B cell (primary cell): Measurements from ENCODE around the gene NPAS3. TPM values are rescaled to one million over a fixed set of nuclear protein-coding genes. Genes with fewer than 3 reads are reported as not detected.

Experiments
- ATAC-seq: fragments of 200-7000 bp; cut with Tn5 transposase; one replicate; pipeline ENCODE4 v1.10.0; 2021; ENCODE audit warnings: low read depth, mild to moderate bottlenecking, moderate number of reproducible peaks, moderate library complexity
- CTCF ChIA-PET: fragments of 350-600 bp; sonication (Branson Sonifier 250); formaldehyde crosslinking; loops from one replicate; lab custom pipeline; 2021; ENCODE audit warnings: antibody characterized with exemption, inconsistent platforms; lab: Charles Lee
- POLR2A ChIA-PET: fragments of 350-600 bp; sonication (Branson Sonifier 250); formaldehyde crosslinking; loops from one replicate; lab custom pipeline; 2021; ENCODE audit warnings: antibody characterized with exemption; lab: Charles Lee
- DNase-seq: peaks from one replicate; pipeline ENCODE4 v3.0.0; 2013
- H2AFZ ChIP-seq: 2 replicates; pipeline ENCODE4 v1.6.1; 2012; ENCODE audit warnings: mild to moderate bottlenecking, low read depth, low read length; ENCODE audit not compliant: insufficient read depth, poor library complexity, severe bottlenecking
- H3K27ac ChIP-seq, 2 donors: 1 replicate in 1 of 2; 2 replicates in 1 of 2; pipeline ENCODE4 v1.5.1; 2012 to 2013; ENCODE audit warnings: low read length in 2 of 2, mild to moderate bottlenecking in 2 of 2, moderate library complexity in 1 of 2
- H3K27me3 ChIP-seq, 4 experiments: fragments of 200-600 bp in 1 of 4; sonication (generic) in 1 of 4; replicated peaks in 1 of 4; 1 replicate in 2 of 4; 2 replicates in 2 of 4; pipeline versions ENCODE4 v1.6.1 to v1.7.0; 2013 to 2016; ENCODE audit warnings: low read length in 3 of 4, mild to moderate bottlenecking in 2 of 4, mixed read lengths in 1 of 4, moderate library complexity in 1 of 4; ENCODE audit not compliant: insufficient read depth in 4 of 4, control insufficient read depth in 3 of 4; ENCODE audit errors: control extremely low read depth in 1 of 4
- H3K36me3 ChIP-seq, 2 experiments: replicated peaks in 1 of 2; 1 replicate in 1 of 2; 2 replicates in 1 of 2; pipeline versions ENCODE4 v1.6.1 to v1.7.1; 2013; ENCODE audit warnings: low read length in 1 of 2; ENCODE audit not compliant: insufficient read depth in 2 of 2, control insufficient read depth in 1 of 2; ENCODE audit errors: control extremely low read depth in 1 of 2, extremely low read depth in 1 of 2
- H3K4me1 ChIP-seq, 2 donors: fragments of 200-600 bp in 1 of 2; sonication (generic) in 1 of 2; 1 replicate in 1 of 2; 2 replicates in 1 of 2; pipeline versions ENCODE4 v1.5.1 to v1.6.1; 2013 to 2017; ENCODE audit warnings: low read length in 2 of 2; ENCODE audit not compliant: control insufficient read depth in 2 of 2, insufficient read depth in 2 of 2
- H3K4me2 ChIP-seq: replicated peaks from 2 replicates; pipeline ENCODE3; 2012; ENCODE audit warnings: mild to moderate bottlenecking, low read depth, low read length; ENCODE audit not compliant: poor library complexity, severe bottlenecking
- H3K4me3 ChIP-seq, 5 experiments: fragments of 200-600 bp in 1 of 5; sonication (generic) in 1 of 5; 1 replicate in 3 of 5; 2 replicates in 2 of 5; pipeline versions ENCODE4 v1.5.1 to v1.7.0; 2011 to 2016; ENCODE audit warnings: low read length in 4 of 5, mild to moderate bottlenecking in 4 of 5, low read depth in 2 of 5, control low read depth in 1 of 5, moderate library complexity in 1 of 5; ENCODE audit not compliant: insufficient read depth in 1 of 5; ENCODE audit errors: control extremely low read depth in 1 of 5, extremely low read depth in 1 of 5
- H3K79me2 ChIP-seq: fragments of 200-600 bp; sonication (generic); one replicate; pipeline ENCODE4 v1.6.0; 2016; ENCODE audit warnings: low read length; ENCODE audit not compliant: control insufficient read depth, insufficient read depth
- H3K9ac ChIP-seq: fragments of 200-600 bp; sonication (generic); 2 replicates; pipeline ENCODE4 v1.6.1; 2017; ENCODE audit warnings: mild to moderate bottlenecking, low read length, moderate library complexity
- H3K9me3 ChIP-seq, 3 donors: one replicate each; pipeline versions ENCODE4 v1.6.1 to v1.7.1; 2013; ENCODE audit warnings: low read length in 2 of 3; ENCODE audit not compliant: control insufficient read depth in 2 of 3, insufficient read depth in 1 of 3; ENCODE audit errors: control extremely low read depth in 1 of 3
- H4K20me1 ChIP-seq: 2 replicates; pipeline ENCODE4 v1.6.0; 2012; ENCODE audit warnings: mild to moderate bottlenecking, low read length; ENCODE audit not compliant: insufficient read depth, control insufficient read depth, poor library complexity, severe bottlenecking
- H3K27ac Mint-ChIP-seq: one replicate; pipeline ENCODE4 v1.8.0; 2021; ENCODE audit warnings: mixed read lengths
- H3K27me3 Mint-ChIP-seq: one replicate; pipeline ENCODE4 v1.8.0; 2021; ENCODE audit warnings: mixed read lengths
- H3K4me1 Mint-ChIP-seq: one replicate; pipeline ENCODE4 v1.8.0; 2021; ENCODE audit warnings: mixed read lengths
- H3K4me3 Mint-ChIP-seq: one replicate; pipeline ENCODE4 v1.8.0; 2021; ENCODE audit warnings: mixed read lengths
- H3K9me3 Mint-ChIP-seq: one replicate; pipeline ENCODE4 v1.8.0; 2022; ENCODE audit warnings: mixed read lengths; ENCODE audit not compliant: insufficient read depth
- EZH2 ChIP-seq: IDR thresholded peaks from 2 replicates; pipeline ENCODE4 v1.6.1; 2012; ENCODE audit warnings: borderline replicate concordance, low read depth, mild to moderate bottlenecking, moderate library complexity, low read length; ENCODE audit not compliant: insufficient read depth, poor library complexity, severe bottlenecking
- WGBS: methylation state at CpG from one replicate; pipeline ENCODE4 v1.1.5; 2013; ENCODE audit warnings: missing lambda C conversion rate; ENCODE audit not compliant: insufficient coverage; 5-methylcytosine and 5-hydroxymethylcytosine counted together
- intact Hi-C: fragments of 100-400 bp; cut with micrococcal nuclease; formaldehyde crosslinking; loops from one replicate; pipeline ENCODE4 v1.10.0; 2022
- polyA plus RNA-seq: library from polyadenylated mRNA; depleted of rRNA; stranded (reverse); fragments of >200 nt; gene quantifications from 2 replicates; pipeline ENCODE4 v1.2.3, GENCODE V29; 2012
- total RNA-seq, 2 donors: library from RNA; stranded (reverse); fragments of 120-200 nt in 1 of 2; gene quantifications; 1 replicate in 1 of 2; 2 replicates in 1 of 2; pipeline versions ENCODE4 v1.2.3 to v1.2.4, GENCODE V29; 2013 to 2022
- TF ChIP-seq, protein P1 (sequence below): fragments of 200-600 bp; IDR thresholded peaks from one replicate; pipeline ENCODE4 v1.8.0; 2022; ENCODE audit warnings: antibody characterized with exemption, mild to moderate bottlenecking

Gene NPAS3
- total and polyA plus RNA-seq, 2 donors (not counting 1 experiment from before 2014, with no cell fraction given): not detected

- no peaks in the 10 kb centered on the region for H3K36me3 ChIP-seq
- no peak overlapping the region for H3K27ac ChIP-seq
- CTCF ChIA-PET: no interaction called here
- H4K20me1 ChIP-seq: no peaks in the 10 kb centered on the region
- H3K4me1 ChIP-seq: no peaks in the 10 kb centered on the region
- no peak overlapping the region for H3K4me3 ChIP-seq
- no peak overlapping the region for H2AFZ ChIP-seq
- no peak overlapping the region for H3K4me2 ChIP-seq
- POLR2A ChIA-PET: no interaction called here
- H3K9ac ChIP-seq: no peak overlapping the region
- no peaks in the 10 kb centered on the region for H3K79me2 ChIP-seq
- H3K27me3 ChIP-seq: no peaks in the 10 kb centered on the region
- intact Hi-C loops: no loop called here
- ATAC-seq (no peak), DNase-seq (no peak)
- Mint-ChIP-seq H3K9me3 (no peaks in the 10 kb centered on the region), H3K4me1 (no peaks in the 10 kb centered on the region), H3K4me3 (no peak overlapping the region), H3K27me3 (no peaks in the 10 kb centered on the region), H3K27ac (no peak overlapping the region)
- H3K9me3 ChIP-seq: no peaks in the 10 kb centered on the region
- no peak for TF ChIP-seq EZH2
- TF ChIP-seq, protein P1, sequence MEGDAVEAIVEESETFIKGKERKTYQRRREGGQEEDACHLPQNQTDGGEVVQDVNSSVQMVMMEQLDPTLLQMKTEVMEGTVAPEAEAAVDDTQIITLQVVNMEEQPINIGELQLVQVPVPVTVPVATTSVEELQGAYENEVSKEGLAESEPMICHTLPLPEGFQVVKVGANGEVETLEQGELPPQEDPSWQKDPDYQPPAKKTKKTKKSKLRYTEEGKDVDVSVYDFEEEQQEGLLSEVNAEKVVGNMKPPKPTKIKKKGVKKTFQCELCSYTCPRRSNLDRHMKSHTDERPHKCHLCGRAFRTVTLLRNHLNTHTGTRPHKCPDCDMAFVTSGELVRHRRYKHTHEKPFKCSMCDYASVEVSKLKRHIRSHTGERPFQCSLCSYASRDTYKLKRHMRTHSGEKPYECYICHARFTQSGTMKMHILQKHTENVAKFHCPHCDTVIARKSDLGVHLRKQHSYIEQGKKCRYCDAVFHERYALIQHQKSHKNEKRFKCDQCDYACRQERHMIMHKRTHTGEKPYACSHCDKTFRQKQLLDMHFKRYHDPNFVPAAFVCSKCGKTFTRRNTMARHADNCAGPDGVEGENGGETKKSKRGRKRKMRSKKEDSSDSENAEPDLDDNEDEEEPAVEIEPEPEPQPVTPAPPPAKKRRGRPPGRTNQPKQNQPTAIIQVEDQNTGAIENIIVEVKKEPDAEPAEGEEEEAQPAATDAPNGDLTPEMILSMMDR: no peak
Observed at GRCh38 chr14:33733721-33734120, 795.0 kb downstream of the NPAS3 start.

DNA sequence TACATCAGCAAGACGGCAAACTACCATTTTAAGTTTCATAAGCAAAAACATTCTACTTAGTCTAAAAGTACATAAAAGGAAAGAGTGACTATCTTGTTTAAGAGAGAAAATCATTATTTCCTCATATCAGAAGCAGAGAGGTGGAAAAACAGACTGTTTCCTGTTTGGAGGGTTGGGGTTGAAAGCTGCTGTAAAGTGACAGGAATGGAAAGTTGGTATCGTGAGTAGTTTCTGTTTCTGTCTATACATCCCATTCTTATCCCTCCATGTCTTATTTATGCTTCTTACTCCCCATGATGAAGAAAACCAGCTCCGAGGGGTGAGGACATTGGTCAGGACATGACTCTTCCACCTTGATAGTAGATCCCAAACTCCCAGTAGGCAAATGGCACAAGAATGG lies 795.7 kb downstream of the NPAS3 start:
- no peaks in the 10 kb centered on the region for H4K20me1 ChIP-seq
- no peaks in the 10 kb centered on the region for H3K9me3 ChIP-seq
- intact Hi-C loops: no loop called here
- ATAC-seq (no peak), DNase-seq (no peak)
- CTCF ChIA-PET: no interaction called here
- Mint-ChIP-seq H3K9me3 (no peaks in the 10 kb centered on the region), H3K27ac (no peak overlapping the region), H3K4me3 (no peak overlapping the region), H3K27me3 (no peaks in the 10 kb centered on the region), H3K4me1 (no peaks in the 10 kb centered on the region)
- H3K36me3 ChIP-seq: no peaks in the 10 kb centered on the region
- H3K9ac ChIP-seq: no peak overlapping the region
- TF ChIP-seq, protein P1: no peak
- TF ChIP-seq EZH2: no peak
- H3K4me1 ChIP-seq: no peaks in the 10 kb centered on the region
- H3K27ac ChIP-seq: no peak overlapping the region
- no peak overlapping the region for H3K4me2 ChIP-seq
- no peak overlapping the region for H2AFZ ChIP-seq
- no peaks in the 10 kb centered on the region for H3K79me2 ChIP-seq
- POLR2A ChIA-PET: no interaction called here
- H3K4me3 ChIP-seq: no peak overlapping the region
- WGBS: 88% methylated on average over 1 of the region's 3 CpGs
- H3K27me3 ChIP-seq: no peaks in the 10 kb centered on the region
